Keratinocyte (primary cell): ENCODE results near the gene TP53BP1. TPM values are rescaled to one million over a fixed set of nuclear protein-coding genes. Genes with fewer than 3 reads are reported as not detected.

Experiments
- DNase-seq: peaks from one replicate; pipeline ENCODE4 v3.0.0-alpha.2; 2011; ENCODE audit warnings: low read depth, missing footprints, low spot score
- FAIRE-seq: peaks from 2 replicates; lab custom pipeline; 2011; peaks lifted over from hg19 to GRCh38; lab: Jason Lieb, UNC
- H2AFZ ChIP-seq: 2 replicates; pipeline ENCODE4 v1.6.0; 2012; ENCODE audit warnings: low read length, control low read depth, inconsistent platforms; ENCODE audit not compliant: control insufficient read depth
- H3K27ac ChIP-seq: 2 replicates; pipeline ENCODE4 v1.5.1; 2011; ENCODE audit warnings: low read length; ENCODE audit not compliant: control insufficient read depth, insufficient read depth
- H3K27me3 ChIP-seq: 3 replicates; pipeline ENCODE4 v1.6.0; 2011; ENCODE audit warnings: low read length; ENCODE audit not compliant: control insufficient read depth, insufficient read depth; ENCODE audit errors: extremely low read depth
- H3K36me3 ChIP-seq, 2 experiments: 2 replicates in 1 of 2; 3 replicates in 1 of 2; pipeline ENCODE4 v1.5.1; 2011; ENCODE audit warnings: low read length in 2 of 2, mild to moderate bottlenecking in 1 of 2; ENCODE audit not compliant: control insufficient read depth in 2 of 2, insufficient read depth in 2 of 2; ENCODE audit errors: extremely low read depth in 1 of 2
- H3K4me1 ChIP-seq: 3 replicates; pipeline ENCODE4 v1.5.1; 2011; ENCODE audit warnings: low read length; ENCODE audit not compliant: control insufficient read depth, insufficient read depth; ENCODE audit errors: extremely low read depth
- H3K4me2 ChIP-seq: 3 replicates; pipeline ENCODE4 v1.6.0; 2011; ENCODE audit warnings: low read depth, low read length; ENCODE audit not compliant: control insufficient read depth, insufficient read depth; ENCODE audit errors: extremely low read depth
- H3K4me3 ChIP-seq, 3 experiments: fragments of 200-600 bp in 1 of 3; sonication (generic) in 1 of 3; 2 replicates in 2 of 3; 3 replicates in 1 of 3; pipeline ENCODE4 v1.5.1; 2011 to 2016; ENCODE audit warnings: low read length in 3 of 3, mild to moderate bottlenecking in 3 of 3, control low read depth in 2 of 3, inconsistent platforms in 1 of 3, low read depth in 1 of 3, mixed read lengths in 1 of 3, mixed run types in 1 of 3, moderate library complexity in 1 of 3; ENCODE audit not compliant: control insufficient read depth in 2 of 3, insufficient read depth in 2 of 3; ENCODE audit errors: extremely low read depth in 1 of 3
- H3K79me2 ChIP-seq: 2 replicates; pipeline ENCODE4 v1.6.0; 2012; ENCODE audit warnings: low read length; ENCODE audit not compliant: control insufficient read depth, insufficient read depth
- H3K9ac ChIP-seq: 3 replicates; pipeline ENCODE4 v1.6.0; 2011; ENCODE audit warnings: low read length; ENCODE audit not compliant: control insufficient read depth, insufficient read depth; ENCODE audit errors: extremely low read depth
- H3K9me1 ChIP-seq: 3 replicates; pipeline ENCODE4 v1.6.0; 2011; ENCODE audit warnings: low read length; ENCODE audit not compliant: control insufficient read depth, insufficient read depth; ENCODE audit errors: extremely low read depth
- H3K9me3 ChIP-seq: 2 replicates; pipeline ENCODE4 v1.5.1; 2012; ENCODE audit warnings: low read depth, low read length; ENCODE audit not compliant: control insufficient read depth
- H4K20me1 ChIP-seq: 3 replicates; pipeline ENCODE4 v1.6.0; 2011; ENCODE audit warnings: low read length; ENCODE audit not compliant: control insufficient read depth, insufficient read depth; ENCODE audit errors: extremely low read depth
- EZH2 ChIP-seq: IDR thresholded peaks from one replicate; pipeline ENCODE4 v1.6.1; 2012; ENCODE audit warnings: inconsistent platforms, mild to moderate bottlenecking, low read length, moderate library complexity
- dilution Hi-C: fragments of 300-500 bp; cut with MboI; formaldehyde crosslinking; loops from one replicate; pipeline ENCODE4 v1.7.0; 2020; ENCODE audit warnings: low sequenced_read_pairs; ENCODE audit not compliant: extremely low pct_ligation_motif_present
- polyA plus RNA-seq, 5 experiments: library from polyadenylated mRNA; depleted of rRNA in 3 of 5; stranded (reverse) in 3 of 5; stranded (forward) in 1 of 5; unstranded in 1 of 5; fragments of >200 nt; gene quantifications; 1 replicate in 1 of 5; 2 replicates in 3 of 5; 3 replicates in 1 of 5; pipeline versions ENCODE4 v1.2.1 to v1.2.3, GENCODE V29; 2011 to 2012; ENCODE audit warnings: missing spikeins in 2 of 5, low read depth in 1 of 5, low replicate concordance in 1 of 5
- TF ChIP-seq, protein P1 (sequence below), 3 experiments: IDR thresholded peaks in 1 of 3; conservative IDR thresholded peaks in 1 of 3; optimal IDR thresholded peaks in 1 of 3; 2 replicates in 2 of 3; 3 replicates in 1 of 3; pipeline versions ENCODE3 to v1.5.1; 2011; ENCODE audit warnings: low read length in 3 of 3, mild to moderate bottlenecking in 3 of 3, moderate library complexity in 2 of 3, control low read depth in 1 of 3, inconsistent platforms in 1 of 3; ENCODE audit not compliant: insufficient read depth in 2 of 3; ENCODE audit errors: extremely low read depth in 1 of 3

The TP53BP1 gene
- polyA plus RNA-seq, 1 donor (not counting 4 experiments of a cell fraction or from before 2014, with no cell fraction given) = 30.7 TPM

DNA sequence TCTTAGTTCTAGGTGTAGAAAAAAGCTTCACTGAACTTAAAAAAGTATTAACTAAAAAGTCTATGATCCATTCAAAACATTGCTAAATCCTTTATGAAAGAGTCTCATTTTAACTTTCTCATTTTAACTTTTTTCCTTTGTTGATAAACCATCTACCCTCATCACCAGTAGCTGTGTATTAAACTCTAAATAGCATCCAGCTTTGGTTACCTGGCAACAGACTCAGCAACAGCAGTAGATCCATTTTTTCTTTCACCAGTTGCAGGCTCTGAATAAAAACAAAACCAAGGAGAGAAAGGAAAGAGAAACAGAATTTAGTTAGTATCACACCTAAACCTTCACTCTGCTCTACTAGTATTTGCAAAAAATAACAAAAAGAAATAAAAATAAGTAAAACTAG, 51.6 kb downstream of the TP53BP1 start:
- peak overlapping the region; percentile 56 for H3K27ac ChIP-seq
- TF ChIP-seq EZH2 = no peak
- TF ChIP-seq, protein P1, sequence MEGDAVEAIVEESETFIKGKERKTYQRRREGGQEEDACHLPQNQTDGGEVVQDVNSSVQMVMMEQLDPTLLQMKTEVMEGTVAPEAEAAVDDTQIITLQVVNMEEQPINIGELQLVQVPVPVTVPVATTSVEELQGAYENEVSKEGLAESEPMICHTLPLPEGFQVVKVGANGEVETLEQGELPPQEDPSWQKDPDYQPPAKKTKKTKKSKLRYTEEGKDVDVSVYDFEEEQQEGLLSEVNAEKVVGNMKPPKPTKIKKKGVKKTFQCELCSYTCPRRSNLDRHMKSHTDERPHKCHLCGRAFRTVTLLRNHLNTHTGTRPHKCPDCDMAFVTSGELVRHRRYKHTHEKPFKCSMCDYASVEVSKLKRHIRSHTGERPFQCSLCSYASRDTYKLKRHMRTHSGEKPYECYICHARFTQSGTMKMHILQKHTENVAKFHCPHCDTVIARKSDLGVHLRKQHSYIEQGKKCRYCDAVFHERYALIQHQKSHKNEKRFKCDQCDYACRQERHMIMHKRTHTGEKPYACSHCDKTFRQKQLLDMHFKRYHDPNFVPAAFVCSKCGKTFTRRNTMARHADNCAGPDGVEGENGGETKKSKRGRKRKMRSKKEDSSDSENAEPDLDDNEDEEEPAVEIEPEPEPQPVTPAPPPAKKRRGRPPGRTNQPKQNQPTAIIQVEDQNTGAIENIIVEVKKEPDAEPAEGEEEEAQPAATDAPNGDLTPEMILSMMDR (optimal IDR thresholded peaks at IDR 0.05 in 1 of 3, IDR thresholded peaks at IDR 0.05 in 1 of 3, conservative IDR thresholded peaks at IDR 0.05 in 1 of 3; ENCODE audit: extremely low read depth in 1 of 3, insufficient read depth in 2 of 3, low read length in 3 of 3) = no peak
- H3K4me2 ChIP-seq = peak overlapping the region; percentile 58

DNA sequence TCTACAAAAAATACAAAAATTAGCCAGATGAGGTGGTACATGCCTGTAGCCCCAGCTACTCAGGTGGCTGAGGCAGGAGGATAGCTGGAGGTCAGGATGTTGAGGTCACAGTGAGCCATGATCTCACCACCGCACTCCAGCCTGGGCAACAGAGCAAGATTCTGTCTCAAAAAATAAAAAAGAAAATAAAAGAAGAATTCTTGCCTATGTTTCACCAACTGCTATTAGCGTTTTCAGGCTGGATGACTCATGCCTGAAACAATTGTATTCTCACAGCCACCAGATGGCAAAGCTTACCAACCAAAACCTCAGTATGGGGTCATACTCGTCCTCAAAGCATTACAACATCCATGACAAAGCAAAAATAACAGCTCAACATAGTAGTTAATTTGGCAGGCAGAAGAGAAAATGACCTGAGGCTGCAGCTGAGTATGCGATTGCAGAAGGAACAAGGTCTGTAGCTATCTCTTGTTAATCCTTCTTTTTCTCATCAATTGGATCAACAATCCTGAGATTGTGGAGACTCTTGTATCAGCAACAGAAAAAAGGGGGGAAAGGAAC, 52.2 kb downstream of the TP53BP1 start:
- H3K9ac ChIP-seq = peak overlapping the region; percentile 33
- H3K9me3 ChIP-seq = no peaks in the 10 kb centered on the region
- FAIRE-seq = peak; percentile 95
- H3K27me3 ChIP-seq = no peaks in the 10 kb centered on the region
- peak overlapping the region; percentile 58 for H3K4me2 ChIP-seq
- TF ChIP-seq, protein P1 (optimal IDR thresholded peaks at IDR 0.05 in 1 of 3, IDR thresholded peaks at IDR 0.05 in 1 of 3, conservative IDR thresholded peaks at IDR 0.05 in 1 of 3; ENCODE audit: extremely low read depth in 1 of 3, insufficient read depth in 2 of 3, low read length in 3 of 3) = peak; percentile 36 to 69 (median 60)
- TF ChIP-seq EZH2 = no peak
- peaks cover 4 to 5% of the 10 kb centered on the region in 2 experiments for H3K36me3 ChIP-seq
- no peaks in the 10 kb centered on the region for H3K9me1 ChIP-seq
- no peak overlapping the region for H2AFZ ChIP-seq
- no peaks in the 10 kb centered on the region for H4K20me1 ChIP-seq
- peak overlapping the region; percentile 61 for H3K27ac ChIP-seq
- H3K79me2 ChIP-seq = no peaks in the 10 kb centered on the region
- peak; percentile 65 for DNase-seq
- peaks cover 9% of the 10 kb centered on the region for H3K4me1 ChIP-seq
- dilution Hi-C loops = no loop called here
- H3K4me3 ChIP-seq = no peak overlapping the region

More for the DNA sequence above, 51.6 kb downstream of the TP53BP1 start:
- no peaks in the 10 kb centered on the region for H3K79me2 ChIP-seq
- no peaks in the 10 kb centered on the region for H3K9me1 ChIP-seq
- no peak overlapping the region for H2AFZ ChIP-seq
- no peak for DNase-seq
- no peak overlapping the region for H3K4me3 ChIP-seq
- no peaks in the 10 kb centered on the region for H4K20me1 ChIP-seq
- FAIRE-seq = no peak
- H3K9ac ChIP-seq = peak overlapping the region; percentile 4
- dilution Hi-C loops = no loop called here
- H3K27me3 ChIP-seq = no peaks in the 10 kb centered on the region
- no peaks in the 10 kb centered on the region for H3K9me3 ChIP-seq
- peaks cover 9% of the 10 kb centered on the region for H3K4me1 ChIP-seq
- H3K36me3 ChIP-seq = peaks cover 4 to 5% of the 10 kb centered on the region in 2 experiments
